Lower lobe of right lung (tissue), 2 donors: Measurements from ENCODE around the gene L1CAM. TPM values are rescaled to one million over a fixed set of nuclear protein-coding genes. Genes with fewer than 3 reads are reported as not detected.

Source experiments
- ATAC-seq, 2 donors: fragments of 200-7000 bp; cut with Tn5 transposase; one replicate each; pipeline ENCODE4 v1.9.1; 2020 to 2022; ENCODE audit warnings: mild to moderate bottlenecking in 2 of 2, moderate library complexity in 2 of 2
- DNase-seq: peaks from one replicate; pipeline ENCODE4 v3.0.0-alpha.2; 2020
- H3K27ac ChIP-seq: fragments of 200-600 bp; one replicate; pipeline ENCODE4 v1.8.0; 2022
- H3K27me3 ChIP-seq: fragments of 200-600 bp; one replicate; pipeline ENCODE4 v1.8.0; 2022; ENCODE audit warnings: low read depth
- H3K36me3 ChIP-seq: fragments of 200-600 bp; one replicate; pipeline ENCODE4 v1.8.0; 2022; ENCODE audit warnings: mild to moderate bottlenecking
- H3K4me1 ChIP-seq: fragments of 200-600 bp; one replicate; pipeline ENCODE4 v1.8.0; 2022
- H3K4me3 ChIP-seq: fragments of 200-600 bp; one replicate; pipeline ENCODE4 v1.8.0; 2022; ENCODE audit warnings: mild to moderate bottlenecking
- H3K9me3 ChIP-seq: fragments of 200-600 bp; one replicate; pipeline ENCODE4 v1.8.0; 2022
- CTCF ChIP-seq: fragments of 200-600 bp; IDR thresholded peaks from one replicate; pipeline ENCODE4 v1.8.0; 2022; ENCODE audit warnings: antibody characterized with exemption, mild to moderate bottlenecking
- intact Hi-C: fragments of 100-400 bp; cut with DNase I; formaldehyde crosslinking; loops from one replicate; pipeline ENCODE4 v1.11.0; 2022
- total RNA-seq: library from RNA; stranded (reverse); fragmentation: NEBNext Ultra II Directional; extraction: Animal tissue kit (Norgen Biotek cat#: 25700); gene quantifications from one replicate; pipeline ENCODE4 v1.2.1, GENCODE V29; 2021
- donor health status: DM: no; HTN: yes; CAD: no; lungs with severe emphysema.

The L1CAM gene
- total RNA-seq, 1 donor from 2014 or later, result 1.6 TPM

GRCh38 chrX:153925739-153926551 lies 40.0 kb upstream of the L1CAM start, which contains the start of gene ARHGAP4:
Gene ARHGAP4 (minus strand): TSS chrX:153926264. CDS start chrX:153926202, 62 bp downstream.
- no peak for ATAC-seq
- no peak for TF ChIP-seq CTCF
- intact Hi-C loops, result no loop called here
- H3K27ac ChIP-seq, result peak within 1 kb of the TSS; percentile 95
- peaks cover 14% of the 10 kb centered on the region for H3K36me3 ChIP-seq
- no peaks in the 10 kb centered on the region for H3K27me3 ChIP-seq
- peak within 1 kb of the TSS; percentile 64 for H3K4me3 ChIP-seq
- peaks cover 44% of the 10 kb centered on the region for H3K4me1 ChIP-seq
- H3K9me3 ChIP-seq, result no peaks in the 10 kb centered on the region
- peak; percentile 63 for DNase-seq

- intact Hi-C loops, result no loop called here
- no peak for ATAC-seq
- Histone ChIP-seq H3K36me3 (peaks cover 8% of the 10 kb centered on the region), H3K27ac (peak overlapping the region; percentile 95), H3K27me3 (no peaks in the 10 kb centered on the region), H3K4me3 (peak overlapping the region; percentile 64), H3K9me3 (no peaks in the 10 kb centered on the region), H3K4me1 (peaks cover 50% of the 10 kb centered on the region)
- no peak for TF ChIP-seq CTCF
- no peak for DNase-seq
Observed at GRCh38 chrX:153925387-153925738, 39.4 kb upstream of the L1CAM start.

GRCh38 chrX:153924149-153924861 lies 38.3 kb upstream of the L1CAM start:
- Histone ChIP-seq H3K27ac (peak overlapping the region; percentile 46), H3K9me3 (no peaks in the 10 kb centered on the region), H3K27me3 (no peaks in the 10 kb centered on the region), H3K4me1 (peaks cover 46% of the 10 kb centered on the region), H3K36me3 (no peaks in the 10 kb centered on the region), H3K4me3 (peak overlapping the region; percentile 64)
- intact Hi-C loops, result no loop called here
- no peak for DNase-seq
- no peak for ATAC-seq
- peak; percentile 22 for TF ChIP-seq CTCF

- peak overlapping the region; percentile 25 for H3K4me3 ChIP-seq
- peaks cover 39% of the 10 kb centered on the region for H3K4me1 ChIP-seq
- no peaks in the 10 kb centered on the region for H3K27me3 ChIP-seq
- DNase-seq (peak; percentile 78), ATAC-seq (peak; percentile 45 to 52)
- H3K27ac ChIP-seq, result peak overlapping the region; percentile 46
- H3K9me3 ChIP-seq, result no peaks in the 10 kb centered on the region
- intact Hi-C loops, result no loop called here
- TF ChIP-seq CTCF, result peak; percentile 49
- peaks cover 5% of the 10 kb centered on the region for H3K36me3 ChIP-seq
Observed at GRCh38 chrX:153922932-153923857, 37.2 kb upstream of the L1CAM start.
